ENCODE results near the gene CPHXL.

- TF ChIP-seq RARB (CRISPR knock-in tag; IDR thresholded peaks at IDR 0.05) (no peak), ZC3H10 (CRISPR knock-in tag; IDR thresholded peaks at IDR 0.05) (no peak), PATZ1 (CRISPR knock-in tag; IDR thresholded peaks at IDR 0.05; ENCODE audit: borderline replicate concordance) (no peak)
Measured at GRCh38 chr16:75714661-75715060, 11.6 kb downstream of the CPHXL start.
